Stimulated activated CD8-positive, alpha-beta memory T cell treated with anti-CD3 and anti-CD28 coated beads, Interleukin-15, amount 100 ng/mL, for 48 hours (primary cell): ENCODE measurements around the gene TOR3A.
"Not testable (repeated sequence)": the region's sequence is repeated elsewhere in the genome, so short reads cannot be mapped to it uniquely, and the experiment has no call there.

ENCODE experiments used
- DNase-seq, 2 donors: peaks; one replicate each; pipeline ENCODE4 v3.0.0-alpha.2; 2020; ENCODE audit warnings: low read depth in 2 of 2

Gene TOR3A

DNA sequence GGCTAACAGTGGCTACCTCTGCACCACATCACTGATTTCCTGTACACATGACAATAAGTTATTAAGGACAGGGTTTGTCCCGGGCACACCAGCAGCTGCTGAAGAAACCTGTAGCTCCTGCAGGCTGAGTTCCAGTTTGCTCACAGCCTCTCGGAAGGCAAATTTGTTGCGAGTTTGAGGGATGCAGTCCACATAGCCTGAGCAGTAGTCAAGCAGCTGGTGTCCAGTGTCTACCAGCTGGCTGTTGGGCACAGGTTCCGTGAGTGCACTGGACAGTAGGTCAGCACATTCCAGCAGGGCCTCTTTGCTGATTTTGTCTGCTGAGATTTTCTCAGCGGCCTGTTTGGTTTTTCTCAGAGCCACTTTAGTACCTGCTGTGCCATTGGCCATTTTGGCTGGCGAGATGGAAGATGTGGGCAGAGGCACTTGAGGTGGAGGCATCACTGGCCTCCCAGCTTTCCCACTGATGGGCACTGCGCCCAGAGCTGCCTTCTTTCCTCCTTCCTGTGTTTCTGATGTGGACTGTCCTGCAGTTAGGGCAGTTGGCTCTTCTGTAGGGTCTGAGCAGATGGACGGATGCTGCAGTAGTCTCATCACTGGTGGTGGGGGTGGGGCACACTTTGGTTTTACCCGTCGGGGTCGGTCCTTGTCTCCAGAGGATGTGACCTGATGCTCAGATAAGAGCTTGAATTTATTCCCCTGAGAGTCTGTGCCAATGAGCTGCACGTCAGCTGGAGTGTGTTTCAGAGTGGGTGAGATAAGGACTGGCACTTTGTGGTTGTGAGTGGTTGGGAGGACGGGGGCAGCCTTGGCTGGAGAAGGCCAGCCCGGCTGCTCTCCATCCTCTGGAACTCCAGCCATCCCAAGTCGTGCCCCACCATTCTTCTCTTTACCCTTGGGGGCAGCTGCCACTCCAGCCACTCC, 26.1 kb downstream of the TOR3A start:
- DNase-seq = no peak

DNA sequence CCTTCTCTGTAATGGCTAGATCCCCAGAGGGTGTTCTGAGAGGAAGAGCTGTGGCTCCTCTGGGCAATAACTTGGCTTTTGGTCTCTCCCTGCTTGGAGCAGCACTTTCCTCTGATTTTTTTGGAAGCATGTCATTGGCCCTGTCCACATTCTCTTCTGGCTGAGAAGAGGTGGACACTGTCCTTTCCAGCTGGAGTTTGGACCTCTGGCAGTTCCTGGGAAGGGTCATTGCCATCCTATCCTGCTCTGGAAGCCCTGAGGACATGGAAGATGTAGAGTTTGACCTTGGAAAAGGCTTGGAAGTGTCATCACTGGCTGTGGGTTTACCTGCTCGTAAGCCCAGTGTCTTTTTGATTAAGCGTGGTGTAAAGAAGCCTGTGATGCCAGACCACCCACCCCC, 26.8 kb downstream of the TOR3A start:
- no peak for DNase-seq

DNA sequence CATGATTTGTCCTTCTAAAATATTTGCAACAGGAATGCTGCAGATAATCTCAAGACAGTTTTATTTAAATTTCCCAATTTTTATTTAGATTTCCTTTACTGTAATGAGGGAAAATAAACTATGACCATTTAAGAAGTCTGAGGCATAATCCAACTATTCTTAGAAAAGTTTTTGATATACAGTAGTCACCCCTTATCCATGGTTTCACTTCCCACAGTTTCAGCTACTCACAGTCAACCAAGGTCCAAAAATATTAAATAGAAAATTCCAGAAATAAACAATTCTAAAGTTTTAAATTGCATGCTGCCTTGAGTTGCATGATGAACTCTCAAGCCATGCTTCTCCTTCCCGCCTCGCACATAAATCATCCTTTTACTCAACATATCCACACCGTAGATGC, 33.3 kb downstream of the TOR3A start:
- DNase-seq = no peak

DNA sequence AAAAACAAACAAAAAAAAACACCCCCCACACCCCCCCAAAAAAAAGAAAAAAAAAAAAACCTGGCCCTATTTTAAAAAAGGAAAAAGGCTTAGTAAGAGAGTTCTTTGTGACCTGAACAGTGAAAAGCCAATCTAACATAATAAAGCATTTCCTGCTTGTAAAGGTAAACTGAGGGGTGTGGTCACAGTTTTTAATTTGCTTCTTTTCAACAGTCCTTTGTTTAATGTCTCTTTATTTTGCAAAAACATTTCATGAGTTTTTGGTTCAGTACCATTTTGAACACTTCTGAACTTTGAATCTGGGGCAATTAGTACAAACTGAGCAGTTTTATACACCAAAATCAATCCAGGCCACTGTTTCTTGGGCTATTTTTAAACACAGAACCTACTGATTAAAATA, 37.6 kb downstream of the TOR3A start:
- DNase-seq = no peak

DNA sequence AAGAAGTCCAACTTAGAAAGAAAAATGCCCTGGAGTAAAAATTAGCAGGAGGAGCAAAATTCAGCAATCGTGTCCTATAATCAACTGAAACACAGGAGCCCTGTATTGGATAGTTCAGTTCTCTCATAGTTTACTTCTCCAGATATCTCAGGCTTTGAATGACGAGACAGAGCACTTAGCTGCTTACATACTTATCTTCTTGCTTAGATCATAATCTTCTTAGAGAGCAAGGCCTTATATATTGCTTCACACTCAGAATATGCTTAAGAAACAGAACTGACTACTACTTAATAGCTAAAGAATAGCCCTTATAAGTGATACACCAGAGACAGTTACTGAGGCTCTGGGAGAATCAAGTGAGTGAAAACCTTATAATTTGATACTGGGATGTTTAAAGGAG, 38.9 kb downstream of the TOR3A start:
- no peak for DNase-seq

- no peak for DNase-seq
These were observed 39.5 kb downstream of the TOR3A start for GRCh38 chr1:179121159-179121938.

GRCh38 chr1:179124873-179125272, 43.0 kb downstream of the TOR3A start:
- DNase-seq = no peak

- DNase-seq = no peak
These were observed 44.6 kb downstream of the TOR3A start for GRCh38 chr1:179126338-179127060.

DNA sequence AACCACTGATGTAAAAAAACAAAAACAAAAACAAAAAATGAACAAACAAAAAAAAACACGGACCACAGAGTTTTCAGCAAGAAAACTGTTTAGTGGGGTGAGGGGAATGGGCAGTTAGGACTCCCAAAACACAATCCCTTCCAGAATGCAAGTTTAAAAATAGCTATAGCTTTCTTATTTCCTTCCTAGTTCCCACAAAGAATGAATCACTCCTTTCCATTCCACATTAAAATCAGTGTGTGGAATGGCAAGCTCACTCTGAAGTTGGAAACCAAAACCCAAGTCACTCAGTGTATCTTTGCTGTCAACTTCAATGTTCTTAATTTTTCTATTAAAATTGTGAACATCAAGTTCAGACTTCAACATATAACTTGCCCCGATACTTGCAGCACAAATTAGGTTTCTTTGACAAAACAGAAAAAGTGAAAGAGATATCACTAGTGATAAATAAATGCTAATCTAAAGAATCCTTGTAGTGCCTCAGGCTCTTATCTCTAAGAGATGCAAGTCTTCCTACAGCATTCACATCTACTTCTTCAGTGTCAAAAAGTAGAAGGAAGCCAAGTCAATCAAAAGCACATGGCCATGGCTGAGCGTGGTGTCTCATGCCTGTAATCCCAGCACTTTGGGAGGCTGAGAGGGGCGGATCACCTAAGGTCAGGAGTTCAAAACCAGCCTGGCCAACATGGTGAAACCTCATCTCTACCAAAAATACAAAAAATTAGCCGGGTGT, 45.5 kb downstream of the TOR3A start:
- DNase-seq = no peak

GRCh38 chr1:179128520-179128919, 46.6 kb downstream of the TOR3A start:
- no peak for DNase-seq

GRCh38 chr1:179129702-179130473, 48.0 kb downstream of the TOR3A start:
- DNase-seq = no peak

- DNase-seq = not testable (repeated sequence)
These were observed 53.3 kb downstream of the TOR3A start for GRCh38 chr1:179135168-179135567.

DNA sequence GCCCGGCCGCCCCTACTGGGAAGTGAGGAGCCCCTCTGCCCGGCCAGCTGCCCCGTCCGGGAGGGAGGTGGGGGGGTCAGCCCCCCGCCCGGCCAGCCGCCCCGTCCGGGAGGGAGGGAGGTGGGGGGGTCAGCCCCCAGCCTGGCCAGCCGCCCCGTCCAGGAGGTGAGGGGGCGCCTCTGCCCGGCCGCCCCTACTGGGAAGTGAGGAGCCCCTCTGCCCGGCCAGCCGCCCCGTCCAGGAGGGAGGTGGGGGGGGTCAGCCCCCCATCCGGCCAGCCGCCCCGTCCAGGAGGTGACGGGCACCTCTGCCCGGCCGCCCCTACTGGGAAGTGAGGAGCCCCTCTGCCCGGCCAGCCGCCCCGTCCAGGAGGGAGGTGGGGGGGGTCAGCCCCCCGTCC, 53.8 kb downstream of the TOR3A start:
- DNase-seq = not testable (repeated sequence)

DNA sequence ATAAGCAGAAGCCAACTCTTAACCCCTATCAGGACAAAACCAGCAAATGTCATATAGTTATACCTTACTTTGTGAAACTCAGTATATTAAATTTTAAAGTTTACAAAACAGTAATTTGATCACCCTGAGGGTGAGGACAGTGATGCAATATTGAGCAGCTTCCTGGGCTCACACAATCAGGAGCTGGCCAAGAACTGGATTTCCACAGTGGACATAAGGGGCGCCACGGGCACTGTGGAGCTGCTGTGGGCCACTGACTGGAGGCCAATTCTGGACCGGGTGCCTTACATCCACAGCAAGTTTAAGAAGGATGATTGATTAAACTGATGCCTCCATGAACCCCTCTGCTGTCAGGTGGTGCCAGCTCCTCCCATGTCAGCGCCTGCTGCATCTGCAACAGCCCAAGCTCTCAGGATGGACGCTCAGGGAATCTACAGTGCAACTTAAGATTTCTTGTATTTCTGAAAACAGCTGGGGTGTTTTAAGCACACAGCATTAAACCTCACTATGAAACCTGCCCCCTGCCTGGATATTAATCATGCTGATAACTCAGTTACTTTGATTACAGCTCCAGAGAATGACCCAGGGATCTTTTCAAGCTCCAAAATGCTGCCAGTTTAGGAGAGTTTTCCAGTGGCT, 55.9 kb downstream of the TOR3A start:
- no peak for DNase-seq

GRCh38 chr1:179138755-179139154, 56.9 kb downstream of the TOR3A start:
- not testable (repeated sequence) for DNase-seq

GRCh38 chr1:179141592-179142251, 59.9 kb downstream of the TOR3A start:
- DNase-seq = no peak

- no peak for DNase-seq
These were observed 61.0 kb downstream of the TOR3A start for GRCh38 chr1:179142889-179143299.

DNA sequence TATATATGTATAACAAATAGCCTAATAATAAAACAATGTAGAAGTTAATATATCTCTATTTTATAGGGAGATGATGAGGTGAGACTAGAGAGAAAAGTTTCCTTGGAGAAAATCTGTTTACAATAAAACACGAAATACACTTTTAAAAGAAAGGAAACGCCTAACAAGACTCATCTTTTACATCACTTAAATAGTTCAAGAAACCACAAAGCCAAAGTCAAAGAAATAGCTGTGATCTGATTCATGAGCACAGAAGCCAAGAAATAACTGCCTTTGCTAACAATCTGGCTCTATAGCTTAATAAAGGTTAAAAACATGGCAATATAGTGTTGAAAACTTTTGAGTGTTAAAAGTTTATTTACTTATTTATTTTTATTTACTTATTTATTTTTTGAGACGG, 61.5 kb downstream of the TOR3A start:
- no peak for DNase-seq

GRCh38 chr1:179144626-179145025, 62.8 kb downstream of the TOR3A start:
- DNase-seq = no peak

GRCh38 chr1:179145521-179145920, 63.7 kb downstream of the TOR3A start:
- no peak for DNase-seq
